HepG2 (cell line): Measurements from ENCODE around the gene C5AR1. TPM values are rescaled to one million over a fixed set of nuclear protein-coding genes. Genes with fewer than 3 reads are reported as not detected.

Experiments
- ELF3 ChIP-seq: IDR thresholded peaks from 2 replicates; pipeline ENCODE4 v1.6.1; 2016; ENCODE audit warnings: missing genetic modification reagents, missing compliant biosample characterization
- FIP1L1 ChIP-seq: fragments of 200-400 bp; formaldehyde crosslinking; IDR thresholded peaks from 2 replicates; pipeline ENCODE4 v1.6.1; 2018; ENCODE audit warnings: low read depth, mild to moderate bottlenecking, low read length, moderate library complexity, borderline replicate concordance; ENCODE audit not compliant: insufficient read depth
- KLF16 ChIP-seq, 2 experiments: sonication (generic) in 1 of 2; formaldehyde crosslinking in 1 of 2; IDR thresholded peaks; 2 replicates each; pipeline versions ENCODE4 v1.6.1 to v1.8.0; 2016 to 2023; ENCODE audit warnings: missing genetic modification reagents in 2 of 2, missing compliant biosample characterization in 1 of 2
- NAIF1 ChIP-seq: sonication (generic); formaldehyde crosslinking; IDR thresholded peaks from 2 replicates; pipeline ENCODE4 v1.5.0; 2020; ENCODE audit warnings: mild to moderate bottlenecking, missing genetic modification reagents, borderline replicate concordance
- NFIB ChIP-seq: sonication (generic); formaldehyde crosslinking; IDR thresholded peaks from 2 replicates; pipeline ENCODE4 v1.9.0; 2021; ENCODE audit warnings: missing genetic modification reagents, mild to moderate bottlenecking, borderline replicate concordance
- SNAPC2 ChIP-seq: sonication (generic); formaldehyde crosslinking; IDR thresholded peaks from 2 replicates; pipeline ENCODE4 v1.8.1; 2022; ENCODE audit warnings: mild to moderate bottlenecking, missing genetic modification reagents
- SNRNP70 ChIP-seq: fragments of 200-400 bp; formaldehyde crosslinking; IDR thresholded peaks from 2 replicates; pipeline ENCODE4 v1.6.1; 2017; ENCODE audit warnings: mild to moderate bottlenecking, low read depth, low read length, moderate library complexity
- ZC3H13 ChIP-seq: sonication (generic); formaldehyde crosslinking; IDR thresholded peaks from 2 replicates; pipeline ENCODE4 v1.8.1; 2023; ENCODE audit warnings: mild to moderate bottlenecking, missing genetic modification reagents, moderate library complexity
- ZFYVE20 ChIP-seq: sonication (generic); formaldehyde crosslinking; IDR thresholded peaks from 2 replicates; pipeline ENCODE4 v1.8.0; 2023; ENCODE audit warnings: low read depth, mild to moderate bottlenecking, moderate library complexity, missing genetic modification reagents, borderline replicate concordance
- ZNF530 ChIP-seq: sonication (generic); formaldehyde crosslinking; IDR thresholded peaks from 2 replicates; pipeline ENCODE4 v1.5.0; 2020; ENCODE audit warnings: low read depth, mild to moderate bottlenecking, missing genetic modification reagents
- polyA plus RNA-seq, 8 experiments: library from polyadenylated mRNA; depleted of rRNA in 3 of 8; stranded (reverse) in 7 of 8; unstranded in 1 of 8; fragments of >200 nt; fragmentation: Illumina TruSeq in 4 of 8; extraction: Trizol in 4 of 8; gene quantifications; 2 replicates each; pipeline versions ENCODE4 v1.2.1 to v1.2.3, GENCODE V29; 2011 to 2016; ENCODE audit warnings: low read depth in 4 of 8, missing spikeins in 1 of 8, mixed read lengths in 1 of 8; ENCODE audit not compliant: insufficient read depth in 1 of 8
- total RNA-seq, 5 experiments: library from RNA; depleted of rRNA; stranded (reverse); fragments of >200 nt; fragmentation: Illumina TruSeq; extraction: Trizol; gene quantifications; 2 replicates each; pipeline ENCODE4 v1.2.3, GENCODE V29; 2016; ENCODE audit warnings: low read depth in 1 of 5
- TF ChIP-seq, protein P1 (sequence below): sonication (generic); formaldehyde crosslinking; IDR thresholded peaks from 2 replicates; pipeline ENCODE4 v1.4.0; 2020; ENCODE audit warnings: missing genetic modification reagents, borderline replicate concordance
- TF ChIP-seq, protein P2 (sequence below): sonication (generic); formaldehyde crosslinking; IDR thresholded peaks from 2 replicates; pipeline ENCODE4 v1.9.0; 2021; ENCODE audit warnings: missing genetic modification reagents, borderline replicate concordance

The C5AR1 gene
- total and polyA plus RNA-seq, 2 of the 13 experiments (the other 11 are each of a cell fraction or from before 2014, with no cell fraction given), result 0.07 to 1.6 TPM

DNA sequence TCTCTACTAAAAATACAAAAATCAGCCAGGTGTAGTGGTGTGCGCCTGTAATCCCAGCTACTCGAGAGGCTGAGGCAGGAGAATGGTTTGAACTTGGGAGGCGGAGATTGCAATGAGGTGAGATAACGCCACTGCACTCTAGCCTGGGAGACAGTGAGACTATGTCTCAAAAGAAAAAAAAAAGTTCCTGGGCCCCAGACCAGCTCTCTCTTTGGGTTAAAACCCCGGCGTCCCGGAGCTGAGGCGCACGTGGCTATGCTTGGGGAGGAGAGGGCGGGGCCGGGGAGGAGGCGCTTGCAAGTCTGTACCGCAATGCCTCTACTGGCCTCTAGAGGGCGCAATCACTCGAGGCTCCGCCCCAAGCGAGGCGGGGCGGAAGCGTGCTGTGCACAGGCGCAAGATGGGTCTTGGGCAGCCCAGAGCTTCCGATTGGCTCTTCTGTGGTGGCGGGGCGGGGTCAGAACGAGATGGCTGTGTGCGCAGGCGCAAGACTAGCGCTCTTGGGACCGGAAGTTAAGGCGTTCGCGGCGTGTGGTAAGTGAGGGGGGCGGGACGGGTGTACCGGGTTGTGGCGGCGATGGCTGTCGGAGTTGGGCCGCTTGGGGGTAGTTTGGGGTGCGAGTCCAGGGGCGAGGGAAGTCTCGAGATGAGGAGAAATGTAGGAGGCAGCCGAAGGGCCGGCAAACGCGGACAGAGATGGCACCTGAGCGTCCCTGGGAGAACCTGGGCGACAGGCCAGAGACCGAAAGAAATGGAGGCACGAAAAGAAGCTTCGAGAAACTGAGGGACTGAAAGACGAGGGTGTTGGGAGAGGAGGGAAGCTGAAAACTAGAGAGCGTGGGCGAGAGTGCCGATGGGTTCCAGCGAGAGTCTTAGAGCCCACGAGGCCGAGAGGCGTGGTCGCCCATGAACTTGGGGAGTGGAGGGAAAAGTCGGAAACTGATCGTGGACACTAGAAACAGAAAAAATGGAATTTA lies 39.4 kb downstream of the C5AR1 start, which contains the start of gene DHX34 (continued):
- TF ChIP-seq, protein P1, sequence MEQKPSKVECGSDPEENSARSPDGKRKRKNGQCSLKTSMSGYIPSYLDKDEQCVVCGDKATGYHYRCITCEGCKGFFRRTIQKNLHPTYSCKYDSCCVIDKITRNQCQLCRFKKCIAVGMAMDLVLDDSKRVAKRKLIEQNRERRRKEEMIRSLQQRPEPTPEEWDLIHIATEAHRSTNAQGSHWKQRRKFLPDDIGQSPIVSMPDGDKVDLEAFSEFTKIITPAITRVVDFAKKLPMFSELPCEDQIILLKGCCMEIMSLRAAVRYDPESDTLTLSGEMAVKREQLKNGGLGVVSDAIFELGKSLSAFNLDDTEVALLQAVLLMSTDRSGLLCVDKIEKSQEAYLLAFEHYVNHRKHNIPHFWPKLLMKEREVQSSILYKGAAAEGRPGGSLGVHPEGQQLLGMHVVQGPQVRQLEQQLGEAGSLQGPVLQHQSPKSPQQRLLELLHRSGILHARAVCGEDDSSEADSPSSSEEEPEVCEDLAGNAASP (CRISPR knock-in tag), result no peak
- TF ChIP-seq, protein P2, sequence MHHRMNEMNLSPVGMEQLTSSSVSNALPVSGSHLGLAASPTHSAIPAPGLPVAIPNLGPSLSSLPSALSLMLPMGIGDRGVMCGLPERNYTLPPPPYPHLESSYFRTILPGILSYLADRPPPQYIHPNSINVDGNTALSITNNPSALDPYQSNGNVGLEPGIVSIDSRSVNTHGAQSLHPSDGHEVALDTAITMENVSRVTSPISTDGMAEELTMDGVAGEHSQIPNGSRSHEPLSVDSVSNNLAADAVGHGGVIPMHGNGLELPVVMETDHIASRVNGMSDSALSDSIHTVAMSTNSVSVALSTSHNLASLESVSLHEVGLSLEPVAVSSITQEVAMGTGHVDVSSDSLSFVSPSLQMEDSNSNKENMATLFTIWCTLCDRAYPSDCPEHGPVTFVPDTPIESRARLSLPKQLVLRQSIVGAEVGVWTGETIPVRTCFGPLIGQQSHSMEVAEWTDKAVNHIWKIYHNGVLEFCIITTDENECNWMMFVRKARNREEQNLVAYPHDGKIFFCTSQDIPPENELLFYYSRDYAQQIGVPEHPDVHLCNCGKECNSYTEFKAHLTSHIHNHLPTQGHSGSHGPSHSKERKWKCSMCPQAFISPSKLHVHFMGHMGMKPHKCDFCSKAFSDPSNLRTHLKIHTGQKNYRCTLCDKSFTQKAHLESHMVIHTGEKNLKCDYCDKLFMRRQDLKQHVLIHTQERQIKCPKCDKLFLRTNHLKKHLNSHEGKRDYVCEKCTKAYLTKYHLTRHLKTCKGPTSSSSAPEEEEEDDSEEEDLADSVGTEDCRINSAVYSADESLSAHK, result no peak
- TF ChIP-seq SNAPC2 (CRISPR knock-in tag) (peak; percentile 55; the same call in 1 of the 2 replicates), SNRNP70 (no peak), FIP1L1 (0 out of 2 replicates have a peak, but pooled peaks have one; percentile 88), ZFYVE20 (CRISPR knock-in tag) (no peak), NFIB (CRISPR knock-in tag) (no peak), ELF3 (CRISPR knock-in tag) (peak; percentile 58; the same call in 1 of the 2 replicates), NAIF1 (CRISPR knock-in tag) (no peak), ZC3H13 (0 out of 2 replicates have a peak, but pooled peaks have one; percentile 49), ZNF530 (CRISPR knock-in tag) (no peak), KLF16 (CRISPR knock-in tag; IDR thresholded peaks at IDR 0.05) (no peak; a peak in 1 of 4 replicates)
